ENCODE results near the gene BNIP5. TPM values are rescaled to one million over a fixed set of nuclear protein-coding genes. Genes with fewer than 3 reads are reported as not detected.

BNIP5 gene
- total RNA-seq, 1 experiment from 2014 or later, result not detected

DNA sequence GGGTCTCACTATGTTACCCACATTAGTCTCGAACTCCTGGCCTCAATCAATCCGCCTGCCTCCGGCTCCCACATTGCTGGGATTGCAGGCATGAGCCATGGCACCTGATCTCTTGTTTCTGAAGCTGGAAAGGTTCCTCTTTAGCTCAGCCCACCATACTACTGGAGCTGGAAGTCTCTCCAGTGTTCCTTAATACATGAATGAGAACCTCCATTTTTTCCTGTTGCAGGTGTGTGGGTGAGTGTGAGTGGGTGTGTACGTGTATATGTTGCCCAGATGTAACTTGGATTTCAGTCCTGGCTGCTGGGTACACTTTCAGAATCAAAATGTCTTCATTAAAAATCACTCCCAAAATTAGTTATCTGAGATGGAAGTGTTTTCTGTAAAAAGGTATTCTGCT lies 55.7 kb downstream of the BNIP5 start:
- in situ Hi-C loops (cut with HindIII; ENCODE audit: low sequenced_read_pairs), result no loop called here
- DNase-seq (ENCODE audit: low spot score), result no peak

DNA sequence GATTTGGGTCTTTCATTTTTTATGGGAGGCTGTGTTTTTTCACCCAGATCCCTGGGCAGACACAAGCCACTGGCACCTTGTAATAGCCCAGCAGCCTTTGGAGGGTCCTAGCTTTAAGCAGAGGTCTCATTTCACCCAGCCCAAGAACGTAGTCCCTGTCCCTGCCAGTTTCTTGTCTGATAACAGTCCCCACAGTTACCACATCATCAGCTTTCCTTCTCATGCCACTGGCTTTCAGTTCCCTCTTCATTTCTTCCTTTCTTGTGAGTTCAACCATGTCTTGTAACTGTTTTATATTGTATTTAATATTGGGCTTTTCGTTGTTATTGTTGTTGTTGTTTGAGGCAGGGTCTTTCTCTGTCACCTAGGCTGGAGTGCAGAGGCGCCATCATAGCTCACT lies 56.2 kb downstream of the BNIP5 start:
- DNase-seq (ENCODE audit: low spot score), result no peak
- in situ Hi-C loops (cut with HindIII; ENCODE audit: low sequenced_read_pairs), result no loop called here

- in situ Hi-C loops (cut with HindIII; ENCODE audit: low sequenced_read_pairs), result no loop called here
Observed at GRCh38 chr6:36277946-36278470, 58.7 kb downstream of the BNIP5 start.

DNA sequence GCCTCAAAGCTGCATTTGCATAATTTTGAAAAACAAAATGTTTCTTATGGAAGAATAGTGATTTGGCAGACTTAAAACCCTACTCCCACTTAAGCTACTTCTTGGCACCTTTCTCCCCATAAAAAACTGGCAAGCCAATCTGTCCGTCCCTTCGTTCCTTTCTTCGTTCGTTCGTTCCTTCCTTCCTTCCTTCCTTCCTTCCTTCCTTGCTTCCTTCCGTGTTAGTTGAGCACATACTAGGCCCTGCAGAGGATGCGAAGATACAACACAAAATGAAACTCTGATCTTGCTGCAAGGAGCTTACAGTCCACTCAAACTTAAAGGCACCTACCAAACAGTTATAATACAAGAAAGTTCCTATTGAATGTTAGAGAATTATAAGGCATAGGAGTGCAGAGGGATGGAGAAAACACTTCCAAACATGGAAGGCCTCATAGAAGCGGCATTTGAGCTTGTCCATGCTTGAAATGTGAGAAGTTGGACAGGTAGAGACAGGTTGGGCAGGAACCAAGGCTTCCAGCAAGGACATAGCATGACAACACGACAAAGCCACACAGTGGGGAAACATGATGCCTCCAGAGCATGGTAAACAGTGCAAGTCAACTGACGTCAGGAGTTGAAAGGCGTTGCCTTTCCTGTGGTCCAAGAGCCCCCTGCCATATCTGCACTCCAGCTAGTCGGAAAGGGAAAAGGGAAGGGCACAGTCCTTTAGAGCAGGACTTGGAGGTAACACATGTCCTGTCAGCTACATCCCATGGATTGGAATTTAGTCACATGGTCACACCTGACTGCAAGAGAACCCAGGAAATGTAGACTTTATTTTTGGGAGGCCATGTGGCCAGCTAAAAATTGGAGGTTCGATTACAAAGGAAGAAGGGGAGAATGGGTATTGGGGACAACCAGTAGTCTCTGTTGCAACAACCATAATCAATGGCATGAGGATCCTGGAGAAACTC lies 59.8 kb downstream of the BNIP5 start:
- no peak for DNase-seq (ENCODE audit: low spot score)
- in situ Hi-C loops (cut with HindIII; ENCODE audit: low sequenced_read_pairs), result no loop called here

More at GRCh38 chr6:36277946-36278470, 58.7 kb downstream of the BNIP5 start:
- DNase-seq (ENCODE audit: low spot score), result no peak

GRCh38 chr6:36273802-36274514 lies 62.7 kb downstream of the BNIP5 start:
- no peak for DNase-seq (ENCODE audit: low spot score)
- in situ Hi-C loops (cut with HindIII; ENCODE audit: low sequenced_read_pairs), result no loop called here

- in situ Hi-C loops (cut with HindIII; ENCODE audit: low sequenced_read_pairs), result no loop called here
- DNase-seq (ENCODE audit: low spot score), result no peak
Observed at GRCh38 chr6:36273067-36273466, 63.6 kb downstream of the BNIP5 start.

GRCh38 chr6:36272234-36272633 lies 64.5 kb downstream of the BNIP5 start:
- DNase-seq (ENCODE audit: low spot score), result no peak
- in situ Hi-C loops (cut with HindIII; ENCODE audit: low sequenced_read_pairs), result no loop called here

GRCh38 chr6:36269834-36270705 lies 66.6 kb downstream of the BNIP5 start, which contains the start of gene PNPLA1:
Gene PNPLA1 (plus strand): TSS chr6:36270060. CDS start chr6:36270460, 400 bp downstream.
- in situ Hi-C loops (cut with HindIII; ENCODE audit: low sequenced_read_pairs), result no loop called here
- no peak for DNase-seq (ENCODE audit: low spot score)

- in situ Hi-C loops (cut with HindIII; ENCODE audit: low sequenced_read_pairs), result no loop called here
- no peak for DNase-seq (ENCODE audit: low spot score)
Observed at GRCh38 chr6:36268478-36269275, 68.0 kb downstream of the BNIP5 start.

DNA sequence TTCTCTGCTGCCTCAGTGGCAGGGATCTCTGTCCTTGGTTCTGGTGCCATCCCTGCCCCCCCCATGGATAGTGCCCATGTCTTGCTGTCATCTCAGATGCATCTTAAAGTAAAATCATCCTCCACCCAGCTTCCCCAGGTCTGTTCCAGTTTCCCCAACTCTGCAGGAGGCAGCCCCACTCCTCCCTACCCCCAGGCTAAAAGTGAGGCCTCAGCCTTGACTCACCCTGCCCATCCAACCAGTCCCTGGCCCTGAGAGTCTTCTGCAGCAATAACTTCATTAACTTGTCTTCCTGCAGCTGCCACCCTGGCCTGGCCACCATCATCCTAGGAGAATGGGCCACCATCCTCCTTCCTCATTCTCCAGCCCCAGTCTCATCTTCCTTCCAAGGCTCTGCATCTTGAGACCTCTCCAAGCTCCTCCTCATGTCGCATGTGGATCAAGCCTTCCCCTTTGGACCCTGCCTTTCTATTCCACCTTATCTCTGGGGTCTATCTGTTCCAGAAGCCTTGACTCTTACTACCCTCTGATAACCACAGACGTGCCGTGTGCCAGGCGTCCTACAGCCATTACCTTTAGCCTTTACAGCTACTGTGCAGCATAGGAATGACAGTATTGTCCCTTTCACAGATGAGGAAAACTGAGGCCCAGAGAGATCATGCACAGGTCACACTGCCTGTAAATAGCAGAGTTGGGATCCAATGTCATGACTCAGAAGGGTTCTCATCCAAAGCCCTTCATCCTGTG lies 68.8 kb downstream of the BNIP5 start:
- in situ Hi-C loops (cut with HindIII; ENCODE audit: low sequenced_read_pairs), result no loop called here
- DNase-seq (ENCODE audit: low spot score), result no peak

DNA sequence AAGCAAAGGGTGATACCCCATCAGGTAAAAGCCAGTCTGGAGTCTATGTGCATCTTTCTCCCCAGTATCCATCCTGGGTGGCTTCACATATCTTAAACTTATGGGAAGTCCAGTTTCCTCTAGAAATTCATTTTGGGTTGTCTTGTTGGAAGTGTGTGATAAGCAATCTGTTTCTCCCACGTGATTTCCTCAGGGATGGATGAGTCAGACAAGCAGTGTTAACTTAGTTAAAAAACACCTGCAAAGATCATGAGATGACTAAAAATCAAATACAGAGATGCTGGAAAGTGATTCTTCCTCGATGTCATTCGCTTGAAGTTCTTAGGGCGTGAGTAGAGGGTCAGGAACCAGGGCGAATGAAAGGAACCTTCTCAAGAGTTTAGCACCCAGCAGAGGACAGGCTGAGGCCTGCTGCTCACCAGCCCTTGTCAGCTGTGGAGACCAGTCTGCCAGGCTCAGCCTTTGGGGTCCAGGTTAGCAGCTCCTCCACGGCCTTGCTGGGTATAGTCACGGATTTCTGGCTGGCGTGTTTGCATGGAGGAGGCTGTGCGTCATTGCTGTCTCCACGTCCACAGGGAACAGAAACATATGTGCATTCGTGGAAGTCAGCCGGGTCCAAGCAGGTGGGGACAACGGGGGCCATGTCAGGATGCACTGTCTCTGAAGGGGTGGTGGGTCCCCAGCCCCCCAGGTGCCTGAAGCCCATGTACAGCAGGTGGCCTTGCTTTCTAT lies 69.6 kb downstream of the BNIP5 start:
- in situ Hi-C loops (cut with HindIII; ENCODE audit: low sequenced_read_pairs), result no loop called here
- no peak for DNase-seq (ENCODE audit: low spot score)

Other genes with a start within 250 kb of the BNIP5 start
- 0.07 and 0.12 TPM in 2 replicates for gene MAPK13, start 206.4 kb downstream of the BNIP5 start, total RNA-seq (2014; rRNA removed; shearing (Covaris generic))
- 11.8 and 13.9 TPM in 2 replicates for gene BRPF3, start 140.1 kb downstream of the BNIP5 start, total RNA-seq (2014; rRNA removed; shearing (Covaris generic))
- not detected in 2 replicates for gene PNPLA1, start 66.8 kb downstream of the BNIP5 start, total RNA-seq (2014; rRNA removed; shearing (Covaris generic))
- gene ETV7, start 50.8 kb upstream of the BNIP5 start, total RNA-seq (2014; rRNA removed; shearing (Covaris generic)), result 1.7 and 2.7 TPM in 2 replicates
- not detected in 2 replicates for gene PXT1, start 106.0 kb upstream of the BNIP5 start, total RNA-seq (2014; rRNA removed; shearing (Covaris generic))
- 68.6 and 91.6 TPM in 2 replicates for gene KCTD20, start 106.1 kb upstream of the BNIP5 start, total RNA-seq (2014; rRNA removed; shearing (Covaris generic))
- 11.8 and 19.6 TPM in 2 replicates for gene STK38, start 210.6 kb upstream of the BNIP5 start, total RNA-seq (2014; rRNA removed; shearing (Covaris generic))

All from G401 (cell line).